Colonic mucosa (tissue), 4 donors: ENCODE measurements around the gene BICC1. TPM values are rescaled to one million over a fixed set of nuclear protein-coding genes. Genes with fewer than 3 reads are reported as not detected.

Experiments
- DNase-seq: peaks from one replicate; pipeline ENCODE4 v3.0.0-alpha.2; 2020
- H3K27ac ChIP-seq: fragments of 200-600 bp; one replicate; pipeline ENCODE4 v1.8.0; 2021
- H3K27me3 ChIP-seq: fragments of 200-600 bp; one replicate; pipeline ENCODE4 v1.8.0; 2021
- H3K36me3 ChIP-seq: fragments of 200-600 bp; one replicate; pipeline ENCODE4 v1.8.0; 2021
- H3K4me1 ChIP-seq: fragments of 200-600 bp; one replicate; pipeline ENCODE4 v1.8.0; 2021; ENCODE audit warnings: mild to moderate bottlenecking
- H3K4me3 ChIP-seq: fragments of 200-600 bp; one replicate; pipeline ENCODE4 v1.8.0; 2021
- H3K9ac ChIP-seq, 2 donors: one replicate each; pipeline ENCODE4 v1.7.0; 2013; ENCODE audit warnings: control low read depth in 2 of 2, low read depth in 2 of 2, low read length in 2 of 2
- H3K9me3 ChIP-seq: fragments of 200-600 bp; one replicate; pipeline ENCODE4 v1.8.0; 2021
- intact Hi-C: fragments of 100-400 bp; cut with DNase I; formaldehyde crosslinking; loops from one replicate; pipeline ENCODE4 v1.14.1; 2022
- total RNA-seq, 2 donors: library from RNA; stranded (reverse); fragmentation: NEBNext Ultra II Directional in 1 of 2; extraction: Animal tissue kit (Norgen Biotek cat#: 25700) in 1 of 2; gene quantifications; one replicate each; pipeline ENCODE4 v1.2.1, GENCODE V29; 2021
- TF ChIP-seq, protein P1 (sequence below): fragments of 200-600 bp; IDR thresholded peaks from one replicate; pipeline ENCODE4 v1.8.0; 2022; ENCODE audit warnings: antibody characterized with exemption, mild to moderate bottlenecking
- donor health status: healthy.
- donor health status: DM: no; HTN: no; CAD: no.
- donor health status: DM: no; HTN: no; CAD: no.

The BICC1 gene
- total RNA-seq, 2 donors from 2014 or later, result 1.3 to 2.9 TPM

DNA sequence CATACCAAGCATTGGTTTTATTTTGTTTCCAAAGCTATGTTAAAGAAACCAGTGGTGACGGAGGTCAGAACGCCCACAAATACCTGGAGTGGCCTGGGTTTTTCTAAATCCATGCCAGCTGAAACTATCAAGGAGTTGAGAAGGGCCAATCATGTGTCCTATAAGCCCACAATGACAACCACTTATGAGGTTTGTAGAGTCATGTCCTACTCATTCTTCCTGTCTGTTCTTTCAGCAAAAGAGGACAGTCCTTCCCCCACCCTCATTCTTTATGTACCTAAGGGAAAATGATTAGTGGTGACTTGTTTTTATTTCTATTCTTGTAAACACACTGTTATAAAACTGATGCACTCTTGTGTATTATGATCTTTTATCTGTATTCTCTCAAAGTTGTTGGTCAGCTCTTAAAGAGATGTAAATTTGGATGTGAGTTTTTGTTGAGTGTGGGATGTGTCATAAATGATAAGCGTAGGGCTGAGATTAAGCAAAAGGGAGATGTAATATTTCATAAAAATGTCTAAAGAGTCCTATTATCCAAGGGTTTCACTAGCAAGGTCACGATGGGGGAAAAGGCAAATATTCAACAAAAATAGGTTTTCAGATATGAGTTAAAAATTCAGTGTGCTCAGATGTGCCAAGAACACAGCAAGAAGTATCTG lies 294.4 kb downstream of the BICC1 start:
- Histone ChIP-seq H3K4me3 (no peak overlapping the region), H3K9ac (no peak overlapping the region), H3K36me3 (no peaks in the 10 kb centered on the region), H3K27me3 (no peaks in the 10 kb centered on the region), H3K9me3 (no peaks in the 10 kb centered on the region), H3K4me1 (no peaks in the 10 kb centered on the region), H3K27ac (no peak overlapping the region)
- intact Hi-C loops, result no loop called here
- TF ChIP-seq, protein P1, sequence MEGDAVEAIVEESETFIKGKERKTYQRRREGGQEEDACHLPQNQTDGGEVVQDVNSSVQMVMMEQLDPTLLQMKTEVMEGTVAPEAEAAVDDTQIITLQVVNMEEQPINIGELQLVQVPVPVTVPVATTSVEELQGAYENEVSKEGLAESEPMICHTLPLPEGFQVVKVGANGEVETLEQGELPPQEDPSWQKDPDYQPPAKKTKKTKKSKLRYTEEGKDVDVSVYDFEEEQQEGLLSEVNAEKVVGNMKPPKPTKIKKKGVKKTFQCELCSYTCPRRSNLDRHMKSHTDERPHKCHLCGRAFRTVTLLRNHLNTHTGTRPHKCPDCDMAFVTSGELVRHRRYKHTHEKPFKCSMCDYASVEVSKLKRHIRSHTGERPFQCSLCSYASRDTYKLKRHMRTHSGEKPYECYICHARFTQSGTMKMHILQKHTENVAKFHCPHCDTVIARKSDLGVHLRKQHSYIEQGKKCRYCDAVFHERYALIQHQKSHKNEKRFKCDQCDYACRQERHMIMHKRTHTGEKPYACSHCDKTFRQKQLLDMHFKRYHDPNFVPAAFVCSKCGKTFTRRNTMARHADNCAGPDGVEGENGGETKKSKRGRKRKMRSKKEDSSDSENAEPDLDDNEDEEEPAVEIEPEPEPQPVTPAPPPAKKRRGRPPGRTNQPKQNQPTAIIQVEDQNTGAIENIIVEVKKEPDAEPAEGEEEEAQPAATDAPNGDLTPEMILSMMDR, result no peak
- no peak for DNase-seq

DNA sequence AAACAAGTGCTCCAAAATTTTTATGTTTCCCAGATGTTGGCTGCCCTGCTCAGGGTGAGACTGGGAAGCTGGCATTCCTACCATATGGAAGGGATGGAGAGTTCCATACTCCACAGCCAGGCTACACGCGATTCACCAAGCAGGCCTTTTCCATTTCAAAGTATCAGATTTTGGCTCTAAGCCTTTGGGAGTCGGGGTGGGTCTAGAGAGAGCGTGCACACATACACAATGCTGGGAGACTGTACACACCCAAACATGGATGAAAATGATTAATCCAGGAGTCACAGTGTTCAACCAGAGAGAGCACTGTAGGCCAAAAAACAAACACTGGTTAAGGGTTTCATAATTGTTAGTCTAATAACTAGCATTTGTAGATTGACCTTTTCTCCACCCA lies 295.0 kb downstream of the BICC1 start:
- Histone ChIP-seq H3K4me1 (no peaks in the 10 kb centered on the region), H3K9ac (no peak overlapping the region), H3K36me3 (no peaks in the 10 kb centered on the region), H3K4me3 (no peak overlapping the region), H3K27me3 (no peaks in the 10 kb centered on the region), H3K27ac (no peak overlapping the region), H3K9me3 (no peaks in the 10 kb centered on the region)
- DNase-seq, result no peak
- intact Hi-C loops, result no loop called here
- TF ChIP-seq, protein P1, result no peak

DNA sequence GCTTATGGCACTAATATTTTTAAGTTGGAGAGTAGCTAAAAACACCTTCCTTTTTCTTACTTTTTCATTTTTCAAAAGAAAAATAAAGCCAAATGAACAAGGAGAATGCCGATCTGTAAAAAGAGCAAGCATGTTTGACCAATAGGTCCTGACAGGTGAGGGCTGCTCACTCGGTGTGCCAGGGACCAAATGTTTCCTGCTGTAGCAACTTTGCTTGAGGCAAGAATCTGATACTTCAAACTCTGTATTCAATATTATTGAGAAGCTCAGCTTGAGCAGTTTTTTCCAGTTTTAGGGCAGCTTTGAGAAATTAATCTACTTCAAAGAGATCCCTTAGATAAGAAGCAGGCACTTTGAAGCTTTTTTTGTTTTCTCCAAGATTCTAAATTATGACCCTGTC lies 298.1 kb downstream of the BICC1 start:
- H3K9ac ChIP-seq, result no peak overlapping the region
- H3K27ac ChIP-seq, result no peak overlapping the region
- TF ChIP-seq, protein P1, result no peak
- no peaks in the 10 kb centered on the region for H3K4me1 ChIP-seq
- H3K4me3 ChIP-seq, result no peak overlapping the region
- no peaks in the 10 kb centered on the region for H3K36me3 ChIP-seq
- intact Hi-C loops, result no loop called here
- no peaks in the 10 kb centered on the region for H3K9me3 ChIP-seq
- DNase-seq, result no peak
- no peaks in the 10 kb centered on the region for H3K27me3 ChIP-seq

DNA sequence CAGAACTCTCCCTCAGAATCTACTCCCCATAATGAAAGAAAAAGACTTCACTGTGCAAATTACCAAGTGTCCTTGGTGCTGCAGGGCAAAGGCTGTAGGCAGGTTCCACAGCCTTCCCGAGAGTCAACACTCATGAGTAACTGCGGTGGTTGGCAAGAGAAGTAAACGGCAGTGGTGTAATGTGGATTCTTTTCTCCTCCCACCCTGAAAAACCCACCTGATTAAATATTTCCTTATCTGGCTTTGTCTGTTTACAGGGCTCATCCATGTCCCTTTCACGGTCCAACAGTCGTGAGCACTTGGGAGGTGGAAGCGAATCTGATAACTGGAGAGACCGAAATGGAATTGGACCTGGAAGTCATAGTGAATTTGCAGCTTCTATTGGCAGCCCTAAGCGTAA lies 300.9 kb downstream of the BICC1 start:
- Histone ChIP-seq H3K9me3 (no peaks in the 10 kb centered on the region), H3K4me1 (no peaks in the 10 kb centered on the region), H3K27me3 (no peaks in the 10 kb centered on the region), H3K9ac (no peak overlapping the region), H3K4me3 (no peak overlapping the region), H3K36me3 (no peaks in the 10 kb centered on the region), H3K27ac (no peak overlapping the region)
- no peak for DNase-seq
- intact Hi-C loops, result no loop called here
- TF ChIP-seq, protein P1, result no peak

DNA sequence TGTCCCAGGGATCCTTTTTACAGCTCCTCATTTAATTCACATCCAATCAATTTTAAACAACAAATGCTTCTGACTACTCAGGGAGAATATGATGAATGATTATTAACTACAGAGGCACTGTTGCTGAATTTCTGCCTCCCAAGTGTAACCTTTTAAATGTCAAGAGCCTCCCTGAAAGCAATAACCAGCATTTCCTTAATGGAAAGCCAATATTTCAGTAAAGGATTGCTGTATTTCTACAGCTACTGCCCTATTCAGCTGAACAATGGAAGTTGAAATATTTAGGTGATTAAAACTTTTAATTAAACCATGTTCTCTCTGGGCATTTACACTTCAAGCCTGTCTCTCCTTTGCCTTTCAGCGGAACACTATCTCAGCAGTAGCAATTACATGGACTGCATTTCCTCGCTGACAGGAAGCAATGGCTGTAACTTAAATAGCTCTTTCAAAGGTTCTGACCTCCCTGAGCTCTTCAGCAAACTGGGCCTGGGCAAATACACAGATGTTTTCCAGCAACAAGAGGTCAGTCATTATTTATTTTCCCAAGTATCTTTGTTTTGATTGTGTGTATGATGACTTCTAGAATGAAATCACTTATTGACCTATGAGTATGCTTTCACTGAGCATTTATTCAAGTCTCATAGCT lies 304.7 kb downstream of the BICC1 start:
- H3K27ac ChIP-seq, result no peak overlapping the region
- intact Hi-C loops, result no loop called here

More for the DNA sequence above, 304.7 kb downstream of the BICC1 start:
- Histone ChIP-seq H3K27me3 (no peaks in the 10 kb centered on the region), H3K9ac (no peak overlapping the region), H3K4me3 (no peak overlapping the region), H3K4me1 (no peaks in the 10 kb centered on the region), H3K36me3 (no peaks in the 10 kb centered on the region), H3K9me3 (no peaks in the 10 kb centered on the region)
- DNase-seq, result no peak
- TF ChIP-seq, protein P1, result no peak
